HepG2 (cell line): Measurements from ENCODE around the gene DNTTIP2. TPM values are rescaled to one million over a fixed set of nuclear protein-coding genes. Genes with fewer than 3 reads are reported as not detected.

Experiments
- CHCHD3 ChIP-seq: sonication (generic); formaldehyde crosslinking; IDR thresholded peaks from 2 replicates; pipeline ENCODE4 v1.8.0; 2022; ENCODE audit warnings: mild to moderate bottlenecking, missing genetic modification reagents, moderate library complexity
- FOXP4 ChIP-seq: sonication (generic); formaldehyde crosslinking; IDR thresholded peaks from 2 replicates; pipeline ENCODE4 v1.4.0; 2020; ENCODE audit warnings: missing genetic modification reagents
- GLMP ChIP-seq: sonication (generic); formaldehyde crosslinking; IDR thresholded peaks from 2 replicates; pipeline ENCODE4 v1.9.0; 2021; ENCODE audit warnings: missing genetic modification reagents, mild to moderate bottlenecking, borderline replicate concordance
- HDAC6 ChIP-seq: fragments of 200-600 bp; sonication (generic); IDR thresholded peaks from 2 replicates; pipeline ENCODE4 v1.7.0; 2017; ENCODE audit warnings: mild to moderate bottlenecking, antibody characterized with exemption, low read length, low read depth
- IRF2 ChIP-seq: IDR thresholded peaks from 2 replicates; pipeline ENCODE4 v1.6.1; 2018; ENCODE audit warnings: missing genetic modification reagents, missing compliant biosample characterization
- KDM6A ChIP-seq: IDR thresholded peaks from 2 replicates; pipeline ENCODE4 v1.6.1; 2016; ENCODE audit warnings: low read depth
- POLR2AphosphoS5 ChIP-seq: IDR thresholded peaks from 2 replicates; pipeline ENCODE4 v1.6.1; 2012; ENCODE audit warnings: low read depth, low read length
- SIN3A ChIP-seq: IDR thresholded peaks from 2 replicates; pipeline ENCODE4 v1.6.1; 2011; ENCODE audit warnings: low read depth, mild to moderate bottlenecking, control low read depth, low read length, borderline replicate concordance
- ZBTB39 ChIP-seq: sonication (generic); formaldehyde crosslinking; IDR thresholded peaks from 2 replicates; pipeline ENCODE4 v1.5.0; 2020; ENCODE audit warnings: missing genetic modification reagents
- ZNF878 ChIP-seq: sonication (generic); formaldehyde crosslinking; IDR thresholded peaks from 2 replicates; pipeline ENCODE4 v1.8.1; 2023; ENCODE audit warnings: mild to moderate bottlenecking, missing genetic modification reagents, moderate library complexity
- polyA plus RNA-seq, 8 experiments: library from polyadenylated mRNA; depleted of rRNA in 3 of 8; stranded (reverse) in 7 of 8; unstranded in 1 of 8; fragments of >200 nt; fragmentation: Illumina TruSeq in 4 of 8; extraction: Trizol in 4 of 8; gene quantifications; 2 replicates each; pipeline versions ENCODE4 v1.2.1 to v1.2.3, GENCODE V29; 2011 to 2016; ENCODE audit warnings: low read depth in 4 of 8, missing spikeins in 1 of 8, mixed read lengths in 1 of 8; ENCODE audit not compliant: insufficient read depth in 1 of 8
- total RNA-seq, 5 experiments: library from RNA; depleted of rRNA; stranded (reverse); fragments of >200 nt; fragmentation: Illumina TruSeq; extraction: Trizol; gene quantifications; 2 replicates each; pipeline ENCODE4 v1.2.3, GENCODE V29; 2016; ENCODE audit warnings: low read depth in 1 of 5
- TF ChIP-seq, protein P1 (sequence below): IDR thresholded peaks from 2 replicates; pipeline ENCODE4 v1.6.1; 2018; ENCODE audit warnings: missing genetic modification reagents
- TF ChIP-seq, protein P2 (sequence below): sonication (generic); formaldehyde crosslinking; IDR thresholded peaks from 2 replicates; pipeline ENCODE4 v1.4.0; 2020; ENCODE audit warnings: mild to moderate bottlenecking, missing genetic modification reagents

Gene DNTTIP2
- total and polyA plus RNA-seq, 2 of the 13 experiments (the other 11 are each of a cell fraction or from before 2014, with no cell fraction given): 11.4 to 63.3 TPM

DNA sequence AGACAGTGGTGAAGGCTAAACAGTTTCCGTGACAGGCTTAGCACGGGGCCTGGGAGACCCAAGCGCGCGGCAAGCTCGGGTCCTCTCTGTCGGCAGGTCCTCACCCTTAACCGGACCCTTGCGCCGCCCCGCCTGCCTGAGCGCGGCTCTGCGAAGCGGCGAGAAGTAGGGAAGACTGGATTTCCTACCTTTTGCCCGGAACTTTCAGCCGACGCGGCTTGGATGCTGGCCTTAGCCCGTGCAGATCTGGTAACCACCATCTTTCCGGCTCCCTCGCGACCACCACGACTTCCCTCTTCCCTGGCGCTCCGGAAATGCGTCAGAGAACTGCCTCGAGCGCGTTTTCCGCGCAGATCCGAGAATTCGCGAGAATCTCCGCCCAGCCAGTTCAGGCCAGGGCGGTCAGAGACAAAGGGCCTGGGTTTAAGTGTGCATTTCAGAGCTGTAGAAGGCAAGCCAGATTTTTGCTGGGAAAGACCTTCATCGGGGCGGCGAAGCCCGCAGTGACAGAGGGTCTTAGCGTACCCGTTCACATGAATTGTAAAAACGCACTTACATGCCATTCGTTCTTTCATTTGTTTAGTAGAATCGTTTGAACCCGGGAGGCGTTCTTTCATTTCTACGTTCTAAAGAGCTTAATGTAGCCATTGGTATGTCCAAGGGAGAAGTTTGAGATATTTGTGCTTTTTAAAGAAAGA, at the start of gene DNTTIP2 (continued):
- TF ChIP-seq POLR2AphosphoS5: peak; percentile 99
- peak; percentile 95 for TF ChIP-seq IRF2 (CRISPR knock-in tag)
- TF ChIP-seq CHCHD3: peak; percentile 57; the same call in 1 of the 2 replicates
- TF ChIP-seq FOXP4 (CRISPR knock-in tag): no peak; the same call in 1 of the 2 replicates
- no peak for TF ChIP-seq KDM6A (CRISPR knock-in tag)
- TF ChIP-seq ZNF878 (CRISPR knock-in tag): 0 out of 2 replicates have a peak, but pooled peaks have one; percentile 57
- no peak for TF ChIP-seq GLMP (CRISPR knock-in tag)
- TF ChIP-seq SIN3A: peak; percentile 87
- TF ChIP-seq HDAC6: no peak
- TF ChIP-seq ZBTB39: no peak
- TF ChIP-seq, protein P1, sequence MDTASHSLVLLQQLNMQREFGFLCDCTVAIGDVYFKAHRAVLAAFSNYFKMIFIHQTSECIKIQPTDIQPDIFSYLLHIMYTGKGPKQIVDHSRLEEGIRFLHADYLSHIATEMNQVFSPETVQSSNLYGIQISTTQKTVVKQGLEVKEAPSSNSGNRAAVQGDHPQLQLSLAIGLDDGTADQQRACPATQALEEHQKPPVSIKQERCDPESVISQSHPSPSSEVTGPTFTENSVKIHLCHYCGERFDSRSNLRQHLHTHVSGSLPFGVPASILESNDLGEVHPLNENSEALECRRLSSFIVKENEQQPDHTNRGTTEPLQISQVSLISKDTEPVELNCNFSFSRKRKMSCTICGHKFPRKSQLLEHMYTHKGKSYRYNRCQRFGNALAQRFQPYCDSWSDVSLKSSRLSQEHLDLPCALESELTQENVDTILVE (CRISPR knock-in tag): peak; percentile 60; the same call in 1 of the 2 replicates
- TF ChIP-seq, protein P2, sequence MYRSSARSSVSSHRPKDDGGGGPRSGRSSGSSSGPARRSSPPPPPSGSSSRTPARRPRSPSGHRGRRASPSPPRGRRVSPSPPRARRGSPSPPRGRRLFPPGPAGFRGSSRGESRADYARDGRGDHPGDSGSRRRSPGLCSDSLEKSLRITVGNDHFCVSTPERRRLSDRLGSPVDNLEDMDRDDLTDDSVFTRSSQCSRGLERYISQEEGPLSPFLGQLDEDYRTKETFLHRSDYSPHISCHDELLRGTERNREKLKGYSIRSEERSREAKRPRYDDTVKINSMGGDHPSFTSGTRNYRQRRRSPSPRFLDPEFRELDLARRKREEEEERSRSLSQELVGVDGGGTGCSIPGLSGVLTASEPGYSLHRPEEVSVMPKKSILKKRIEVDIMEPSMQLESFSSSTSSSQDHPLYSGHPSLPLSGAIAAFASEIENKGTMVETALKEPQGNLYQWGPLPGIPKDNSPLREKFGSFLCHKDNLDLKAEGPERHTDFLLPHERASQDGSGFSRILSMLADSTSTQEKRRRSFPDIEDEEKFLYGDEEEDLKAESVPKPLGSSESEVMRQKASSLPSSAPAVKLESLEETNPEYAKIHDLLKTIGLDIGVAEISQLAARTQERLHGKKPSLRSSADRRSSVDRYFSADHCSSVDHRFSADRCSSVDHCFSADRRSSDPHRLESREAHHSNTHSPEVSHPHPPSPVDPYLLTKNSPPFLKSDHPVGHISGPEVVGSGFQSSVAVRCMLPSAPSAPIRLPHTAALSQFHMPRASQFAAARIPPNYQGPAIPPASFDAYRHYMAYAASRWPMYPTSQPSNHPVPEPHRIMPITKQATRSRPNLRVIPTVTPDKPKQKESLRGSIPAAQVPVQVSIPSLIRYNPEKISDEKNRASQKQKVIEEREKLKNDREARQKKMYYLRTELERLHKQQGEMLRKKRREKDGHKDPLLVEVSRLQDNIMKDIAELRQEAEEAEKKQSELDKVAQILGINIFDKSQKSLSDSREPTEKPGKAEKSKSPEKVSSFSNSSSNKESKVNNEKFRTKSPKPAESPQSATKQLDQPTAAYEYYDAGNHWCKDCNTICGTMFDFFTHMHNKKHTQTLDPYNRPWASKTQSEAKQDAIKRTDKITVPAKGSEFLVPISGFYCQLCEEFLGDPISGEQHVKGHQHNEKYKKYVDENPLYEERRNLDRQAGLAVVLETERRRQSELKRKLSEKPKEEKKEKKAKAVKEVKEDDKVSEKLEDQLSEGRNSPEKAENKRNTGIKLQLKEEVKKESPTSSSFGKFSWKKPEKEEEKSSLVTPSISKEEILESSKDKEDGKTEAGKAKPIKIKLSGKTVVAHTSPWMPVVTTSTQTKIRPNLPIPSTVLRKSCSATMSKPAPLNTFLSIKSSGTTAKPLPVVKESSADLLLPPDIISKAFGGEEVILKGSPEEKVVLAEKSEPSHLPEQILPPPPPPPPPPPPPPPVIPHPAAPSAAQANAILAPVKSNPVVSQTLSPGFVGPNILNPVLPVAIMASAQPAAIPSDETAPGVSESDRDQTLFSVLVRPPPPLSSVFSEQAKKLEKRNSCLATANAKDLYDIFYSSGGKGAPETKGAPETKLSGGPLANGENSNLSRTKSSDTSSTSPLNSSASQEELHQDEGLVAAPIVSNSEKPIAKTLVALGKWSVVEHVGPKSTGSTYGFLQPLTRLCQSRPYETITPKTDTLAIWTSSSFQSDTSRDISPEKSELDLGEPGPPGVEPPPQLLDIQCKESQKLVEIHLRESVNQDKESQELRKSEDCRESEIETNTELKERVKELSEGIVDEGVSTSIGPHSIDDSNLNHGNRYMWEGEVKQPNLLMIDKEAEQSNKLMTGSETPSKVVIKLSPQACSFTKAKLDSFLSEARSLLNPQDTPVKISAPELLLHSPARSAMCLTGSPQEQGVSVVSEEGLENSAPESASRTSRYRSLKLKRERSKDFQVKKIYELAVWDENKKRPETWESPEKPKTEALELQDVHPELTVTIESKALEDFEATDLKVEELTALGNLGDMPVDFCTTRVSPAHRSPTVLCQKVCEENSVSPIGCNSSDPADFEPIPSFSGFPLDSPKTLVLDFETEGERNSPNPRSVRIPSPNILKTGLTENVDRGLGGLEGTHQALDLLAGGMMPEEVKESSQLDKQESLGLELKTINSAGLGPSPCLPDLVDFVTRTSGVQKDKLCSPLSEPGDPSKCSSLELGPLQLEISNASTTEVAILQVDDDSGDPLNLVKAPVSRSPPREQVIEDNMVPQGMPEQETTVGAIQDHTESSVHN (CRISPR knock-in tag): peak; percentile 25; the same call in 1 of the 2 replicates
